ENCODE data around the gene RAP1GAP2. TPM values are rescaled to one million over a fixed set of nuclear protein-coding genes. Genes with fewer than 3 reads are reported as not detected.
"Not testable (repeated sequence)": the region's sequence is repeated elsewhere in the genome, so short reads cannot be mapped to it uniquely, and the experiment has no call there.

Gene RAP1GAP2
- total and polyA plus RNA-seq, 9 donors = 1.2 to 3.5 (median 2.0) TPM

DNA sequence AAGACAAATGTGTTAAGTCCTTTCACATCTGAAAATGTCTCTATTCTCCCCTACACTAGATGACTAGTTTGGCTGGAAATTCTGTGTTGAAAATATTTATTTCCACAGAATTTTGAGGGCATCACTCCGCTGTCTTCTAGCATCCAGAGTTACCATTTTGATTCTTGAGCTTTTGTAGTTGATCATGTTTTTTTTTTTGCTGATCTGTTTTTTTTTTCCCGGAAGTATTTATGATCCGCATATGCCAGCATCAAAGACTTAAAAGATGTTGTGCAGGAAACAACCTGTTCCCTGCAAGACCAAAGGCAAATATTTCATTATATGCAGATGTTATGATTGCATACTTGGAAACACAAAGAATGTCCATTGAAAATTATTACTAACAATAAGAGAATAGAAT, 250.5 kb downstream of the RAP1GAP2 start:
- H3K9me3 ChIP-seq (replicated peaks; ENCODE audit: control insufficient read depth, low read depth, low read length) = peaks cover 10% of the 10 kb centered on the region
- H3K4me3 ChIP-seq (ENCODE audit: low read length) = no peak overlapping the region
- H3K27ac ChIP-seq (ENCODE audit: low read length) = no peak overlapping the region
- H3K27me3 ChIP-seq (ENCODE audit: control insufficient read depth, insufficient read depth, low read length) = peaks cover 4% of the 10 kb centered on the region
- WGBS (ENCODE audit: insufficient coverage) = no CpG with 5 or more reads among the region's 3 CpGs
- DNase-seq = no peak
- H3K36me3 ChIP-seq (ENCODE audit: control insufficient read depth, insufficient read depth, low read length) = no peaks in the 10 kb centered on the region
- H3K4me1 ChIP-seq (ENCODE audit: control insufficient read depth, insufficient read depth, low read length) = peaks cover 5% of the 10 kb centered on the region

DNA sequence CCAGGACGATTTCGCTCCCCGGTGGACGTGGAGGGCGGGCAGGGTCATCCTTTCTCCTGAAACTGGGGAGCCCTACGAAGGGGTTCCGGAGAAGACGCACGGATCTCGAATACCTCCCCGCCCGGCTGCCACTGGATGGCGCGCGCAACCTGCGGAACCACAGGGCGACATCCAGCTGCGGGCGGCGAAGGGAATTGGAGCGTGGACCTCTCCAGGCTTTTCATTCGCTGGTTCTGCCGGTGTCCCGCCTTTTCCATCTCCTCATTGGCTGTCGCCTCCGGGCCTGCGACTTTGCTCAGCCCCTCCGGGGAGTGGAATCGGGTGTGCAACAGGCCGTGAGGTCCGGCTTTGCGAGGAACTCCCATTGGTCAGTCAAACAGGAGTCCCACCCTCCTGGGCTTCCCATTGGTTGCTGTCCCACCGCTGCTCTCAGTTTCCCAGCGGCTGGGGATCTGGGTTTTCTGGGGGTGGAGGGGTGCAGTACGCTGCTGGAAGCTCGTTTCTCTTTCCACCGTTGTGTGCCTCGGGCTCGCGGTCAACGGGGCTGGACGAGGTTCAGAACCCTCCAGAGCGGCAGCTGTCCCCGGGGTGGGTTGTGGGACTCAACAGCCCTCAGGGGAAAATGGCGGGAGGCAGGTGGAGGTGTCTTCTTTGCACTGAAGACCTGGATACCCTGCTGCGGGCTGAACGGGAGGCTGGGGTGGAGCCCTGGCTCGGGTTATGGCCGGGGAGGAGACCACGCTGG, 252.7 kb downstream of the RAP1GAP2 start:
- H3K27ac ChIP-seq (ENCODE audit: low read length) = peak overlapping the region; percentile 74
- peak overlapping the region; percentile 87 for H3K4me3 ChIP-seq (ENCODE audit: low read length)
- DNase-seq = peak; percentile 99
- peaks cover 1% of the 10 kb centered on the region for H3K27me3 ChIP-seq (ENCODE audit: control insufficient read depth, insufficient read depth, low read length)
- peaks cover 7% of the 10 kb centered on the region for H3K9me3 ChIP-seq (replicated peaks; ENCODE audit: control insufficient read depth, low read depth, low read length)
- H3K36me3 ChIP-seq (ENCODE audit: control insufficient read depth, insufficient read depth, low read length) = no peaks in the 10 kb centered on the region
- WGBS (ENCODE audit: insufficient coverage) = 1% methylated on average over 48 of the region's 50 CpGs
- H3K4me1 ChIP-seq (ENCODE audit: control insufficient read depth, insufficient read depth, low read length) = peaks cover 5% of the 10 kb centered on the region

DNA sequence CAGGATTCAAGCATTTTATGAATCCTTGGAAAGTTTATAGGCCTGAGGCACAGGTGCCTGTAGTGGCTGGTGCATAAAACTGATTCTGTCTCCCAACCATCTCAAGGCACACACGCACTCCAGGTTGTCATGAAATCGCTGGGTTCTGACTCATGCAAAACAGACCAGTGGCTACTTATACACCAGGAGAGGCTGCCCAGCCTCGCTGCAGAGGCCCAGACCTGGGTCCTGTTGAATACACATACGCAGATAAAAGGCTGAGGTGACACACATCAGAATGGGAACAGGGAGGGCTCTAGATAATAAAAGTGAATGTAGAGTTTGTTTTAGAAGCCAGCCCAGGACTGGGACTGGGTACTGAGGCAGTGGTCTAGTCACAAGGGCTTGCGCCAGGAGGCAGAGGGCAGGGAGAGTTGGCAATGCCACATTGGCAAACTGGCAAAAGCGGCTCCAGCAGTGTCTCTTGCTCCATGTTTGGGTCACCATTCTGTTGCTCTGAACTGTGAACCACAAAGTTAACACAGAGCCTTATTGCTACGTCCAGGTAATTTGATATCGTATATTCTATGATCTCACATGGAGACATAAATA, 253.6 kb downstream of the RAP1GAP2 start:
- H3K4me3 ChIP-seq (ENCODE audit: low read length) = no peak overlapping the region
- no peak for DNase-seq
- WGBS (ENCODE audit: insufficient coverage) = 81% methylated on average over 6 of the region's 8 CpGs

GRCh38 chr17:3054868-3055267, 258.6 kb downstream of the RAP1GAP2 start:
- not testable (repeated sequence) for DNase-seq; H3K9me3 ChIP-seq (replicated peaks; ENCODE audit: control insufficient read depth, low read depth, low read length); H3K27me3 ChIP-seq (ENCODE audit: control insufficient read depth, insufficient read depth, low read length); H3K27ac ChIP-seq (ENCODE audit: low read length); H3K4me1 ChIP-seq (ENCODE audit: control insufficient read depth, insufficient read depth, low read length); H3K4me3 ChIP-seq (ENCODE audit: low read length); H3K36me3 ChIP-seq (ENCODE audit: control insufficient read depth, insufficient read depth, low read length)
- no CpG with 5 or more reads among the region's 2 CpGs for WGBS (ENCODE audit: insufficient coverage)

More for the DNA sequence above, 253.6 kb downstream of the RAP1GAP2 start:
- H3K27ac ChIP-seq (ENCODE audit: low read length) = no peak overlapping the region
- no peaks in the 10 kb centered on the region for H3K9me3 ChIP-seq (replicated peaks; ENCODE audit: control insufficient read depth, low read depth, low read length)
- H3K4me1 ChIP-seq (ENCODE audit: control insufficient read depth, insufficient read depth, low read length) = peaks cover 5% of the 10 kb centered on the region
- no peaks in the 10 kb centered on the region for H3K27me3 ChIP-seq (ENCODE audit: control insufficient read depth, insufficient read depth, low read length)
- H3K36me3 ChIP-seq (ENCODE audit: control insufficient read depth, insufficient read depth, low read length) = no peaks in the 10 kb centered on the region

GRCh38 chr17:3062824-3063377, 266.7 kb downstream of the RAP1GAP2 start:
- not testable (repeated sequence) for H3K4me3 ChIP-seq (ENCODE audit: low read length); H3K27ac ChIP-seq (ENCODE audit: low read length); H3K27me3 ChIP-seq (ENCODE audit: control insufficient read depth, insufficient read depth, low read length); H3K4me1 ChIP-seq (ENCODE audit: control insufficient read depth, insufficient read depth, low read length); H3K36me3 ChIP-seq (ENCODE audit: control insufficient read depth, insufficient read depth, low read length); DNase-seq; H3K9me3 ChIP-seq (replicated peaks; ENCODE audit: control insufficient read depth, low read depth, low read length)
- WGBS (ENCODE audit: insufficient coverage) = 82% methylated on average over 4 of the region's 8 CpGs

DNA sequence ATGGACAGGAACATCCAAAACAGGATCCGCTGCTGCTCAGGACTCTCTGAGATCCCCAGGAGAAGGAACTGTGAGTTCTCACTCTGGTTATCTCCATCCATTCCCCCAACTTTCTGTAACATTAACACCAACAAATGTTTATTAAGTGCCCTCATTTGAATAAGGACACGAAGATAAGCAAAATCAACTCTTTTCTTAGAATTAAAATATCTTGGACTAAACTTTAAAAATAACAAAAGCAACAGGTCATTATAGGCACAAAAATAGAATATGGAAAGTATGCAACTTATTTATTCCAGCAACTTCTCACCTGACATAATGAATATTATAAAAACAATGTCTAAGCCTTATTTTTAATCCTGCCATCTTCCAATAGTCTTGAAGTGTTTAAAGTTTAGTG, 267.3 kb downstream of the RAP1GAP2 start, which contains the start of gene OR1D5:
Gene OR1D5 (minus strand): TSS at position 101 of the 400 bp plus-strand sequence. CDS start 0 bp downstream, at position 101.
- WGBS (ENCODE audit: insufficient coverage) = no CpG with 5 or more reads among the region's 2 CpGs
- H3K27ac ChIP-seq (ENCODE audit: low read length); H3K4me3 ChIP-seq (ENCODE audit: low read length); H3K9me3 ChIP-seq (replicated peaks; ENCODE audit: control insufficient read depth, low read depth, low read length); H3K4me1 ChIP-seq (ENCODE audit: control insufficient read depth, insufficient read depth, low read length); H3K36me3 ChIP-seq (ENCODE audit: control insufficient read depth, insufficient read depth, low read length); DNase-seq; H3K27me3 ChIP-seq (ENCODE audit: control insufficient read depth, insufficient read depth, low read length): not testable (repeated sequence)

GRCh38 chr17:3065192-3065591, 269.0 kb downstream of the RAP1GAP2 start:
- DNase-seq = peak; percentile 34
- not testable (repeated sequence) for H3K9me3 ChIP-seq (replicated peaks; ENCODE audit: control insufficient read depth, low read depth, low read length); H3K4me3 ChIP-seq (ENCODE audit: low read length); H3K27me3 ChIP-seq (ENCODE audit: control insufficient read depth, insufficient read depth, low read length); H3K27ac ChIP-seq (ENCODE audit: low read length); H3K36me3 ChIP-seq (ENCODE audit: control insufficient read depth, insufficient read depth, low read length); H3K4me1 ChIP-seq (ENCODE audit: control insufficient read depth, insufficient read depth, low read length)
- WGBS (ENCODE audit: insufficient coverage) = no CpG with 5 or more reads among the region's 1 CpG

DNA sequence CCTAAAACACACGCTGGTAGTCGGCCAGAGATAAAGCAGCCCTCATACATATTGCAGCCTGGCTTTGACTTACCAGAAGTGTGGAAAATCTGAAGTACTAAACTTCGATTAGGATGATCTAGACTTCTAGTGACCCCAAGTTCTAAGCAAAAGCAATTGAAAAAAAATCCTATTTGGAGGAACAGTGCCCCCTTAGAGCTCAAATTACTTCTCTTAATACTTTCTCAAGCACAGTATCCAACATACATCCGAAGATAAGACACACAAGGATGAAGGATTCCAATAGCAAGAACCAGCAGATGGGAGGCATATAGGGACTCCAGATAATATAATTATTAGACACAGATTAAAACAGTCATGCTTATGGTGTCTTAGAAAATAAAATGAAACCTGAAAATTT, 277.6 kb downstream of the RAP1GAP2 start:
- not testable (repeated sequence) for H3K4me1 ChIP-seq (ENCODE audit: control insufficient read depth, insufficient read depth, low read length); H3K27ac ChIP-seq (ENCODE audit: low read length); H3K4me3 ChIP-seq (ENCODE audit: low read length); DNase-seq; H3K27me3 ChIP-seq (ENCODE audit: control insufficient read depth, insufficient read depth, low read length); H3K36me3 ChIP-seq (ENCODE audit: control insufficient read depth, insufficient read depth, low read length); H3K9me3 ChIP-seq (replicated peaks; ENCODE audit: control insufficient read depth, low read depth, low read length)
- WGBS (ENCODE audit: insufficient coverage) = 83% methylated on average over 2 of the region's 4 CpGs

Measured in muscle of leg (tissue), 11 donors.